ENCODE measurements around the gene SLC39A9. TPM values are rescaled to one million over a fixed set of nuclear protein-coding genes. Genes with fewer than 3 reads are reported as not detected.

SLC39A9 gene
- total RNA-seq, 1 experiment from 2014 or later: 44.1 TPM

- no peak for TF ChIP-seq ZNF532 (CRISPR knock-in tag; IDR thresholded peaks at IDR 0.05; ENCODE audit: borderline replicate concordance)
- TF ChIP-seq FOXP4 (CRISPR knock-in tag; IDR thresholded peaks at IDR 0.05): no peak
- TF ChIP-seq ZNF121 (CRISPR knock-in tag; IDR thresholded peaks at IDR 0.05): no peak
- TF ChIP-seq NR2C2 (CRISPR knock-in tag; IDR thresholded peaks at IDR 0.05): no peak
Observed at GRCh38 chr14:69484444-69485314, 86.2 kb downstream of the SLC39A9 start, which contains the start of gene PLEKHD1 (continued).

GRCh38 chr14:69485315-69485660 lies 86.8 kb downstream of the SLC39A9 start:
- Mint-ChIP-seq H3K36me3 (no peaks in the 10 kb centered on the region), H3K27me3 (ENCODE audit: low read depth) (peaks cover 56% of the 10 kb centered on the region), H3K4me1 (peaks cover 17% of the 10 kb centered on the region), H3K4me3 (peak overlapping the region; percentile 63), H3K27ac (no peak overlapping the region), H3K9me3 (no peaks in the 10 kb centered on the region)
- no peak for TF ChIP-seq NFE2L1 (CRISPR knock-in tag; IDR thresholded peaks at IDR 0.05)
- no peak for TF ChIP-seq GABPB1 (CRISPR knock-in tag; IDR thresholded peaks at IDR 0.05)
- TF ChIP-seq ZBTB43 (CRISPR knock-in tag; IDR thresholded peaks at IDR 0.05): no peak
- TF ChIP-seq NR2C2 (CRISPR knock-in tag; IDR thresholded peaks at IDR 0.05): no peak
- no peak for TF ChIP-seq CREB1 (CRISPR knock-in tag; IDR thresholded peaks at IDR 0.05)
- TF ChIP-seq CREM (CRISPR knock-in tag; IDR thresholded peaks at IDR 0.05): no peak
- no peak for TF ChIP-seq ZNF263 (CRISPR knock-in tag; IDR thresholded peaks at IDR 0.05; ENCODE audit: low read depth)
- TF ChIP-seq NFATC4 (CRISPR knock-in tag; IDR thresholded peaks at IDR 0.05): no peak
- TF ChIP-seq ERG (CRISPR knock-in tag; IDR thresholded peaks at IDR 0.05): no peak
- TF ChIP-seq HMGA2 (CRISPR knock-in tag; IDR thresholded peaks at IDR 0.05): no peak
- TF ChIP-seq MAX (CRISPR knock-in tag; IDR thresholded peaks at IDR 0.05): no peak
- no peak for TF ChIP-seq NR3C1 (CRISPR knock-in tag; conservative IDR thresholded peaks at IDR 0.05; ENCODE audit: low read depth)
- no peak for TF ChIP-seq RORB (CRISPR knock-in tag; IDR thresholded peaks at IDR 0.05)
- no peak for TF ChIP-seq AR (CRISPR knock-in tag; IDR thresholded peaks at IDR 0.05)
- no peak for TF ChIP-seq ZNF121 (CRISPR knock-in tag; IDR thresholded peaks at IDR 0.05)
- TF ChIP-seq ZNF281 (CRISPR knock-in tag; IDR thresholded peaks at IDR 0.05): no peak
- DNase-seq (ENCODE audit: low spot score) (no peak), ATAC-seq (no peak)
- ChIA-PET CTCF (interaction anchor here (1.3 to 2.1 kb wide), 5 partner anchors 10 to 138 kb away, joined by 5 to 27 read pairs (median 6); no protein-coding TSS in a partner anchor), POLR2A (no interaction called here)
